Ascending aorta (tissue), 2 donors: ENCODE results near the gene FAIM. TPM values are rescaled to one million over a fixed set of nuclear protein-coding genes. Genes with fewer than 3 reads are reported as not detected.
A peak's percentile ranks its signal among the peaks of the same experiment; 100 is the strongest.
"Not testable (repeated sequence)": the region's sequence is repeated elsewhere in the genome, so short reads cannot be mapped to it uniquely, and the experiment has no call there.

Experiments
- DNase-seq, 2 donors: peaks; one replicate each; pipeline ENCODE4 v3.0.0-alpha.2; 2019; ENCODE audit warnings: low spot score in 2 of 2
- H3K27ac ChIP-seq, 2 donors: fragments of 200-600 bp; sonication (generic); one replicate each; pipeline ENCODE4 v1.5.1; 2016 to 2017; ENCODE audit warnings: mild to moderate bottlenecking in 1 of 2
- H3K27me3 ChIP-seq: fragments of 200-600 bp; sonication (generic); one replicate; pipeline ENCODE4 v1.5.1; 2017
- H3K36me3 ChIP-seq, 2 donors: fragments of 200-600 bp; sonication (generic); one replicate each; pipeline ENCODE4 v1.5.1; 2016
- H3K4me1 ChIP-seq, 2 donors: fragments of 200-600 bp; sonication (generic); one replicate each; pipeline ENCODE4 v1.5.1; 2016 to 2017; ENCODE audit warnings: mild to moderate bottlenecking in 1 of 2
- H3K4me3 ChIP-seq, 2 donors: fragments of 200-600 bp; sonication (generic); one replicate each; pipeline ENCODE4 v1.5.1; 2016 to 2017; ENCODE audit warnings: mild to moderate bottlenecking in 1 of 2
- H3K9me3 ChIP-seq, 2 donors: fragments of 200-600 bp; sonication (generic); one replicate each; pipeline ENCODE4 v1.5.1; 2016
- CTCF ChIP-seq, 3 experiments: fragments of 200-600 bp in 2 of 3; fragments of 450-650 bp in 1 of 3; sonication (generic) in 2 of 3; IDR thresholded peaks; one replicate each; pipeline ENCODE4 v1.5.1; 2016 to 2019; ENCODE audit warnings: antibody characterized with exemption in 3 of 3, mild to moderate bottlenecking in 1 of 3, moderate library complexity in 1 of 3
- intact Hi-C: fragments of 100-400 bp; cut with DNase I; formaldehyde crosslinking; loops from one replicate; pipeline ENCODE4 v1.15.1; 2023
- total RNA-seq: library from RNA; depleted of rRNA; stranded (reverse); fragments of >200 nt; gene quantifications from one replicate; pipeline ENCODE4 v1.1.0, GENCODE V29; 2016

The FAIM gene
- total RNA-seq, 1 donor from 2014 or later, result 13.5 TPM

GRCh38 chr3:138598534-138598933 lies 10.0 kb upstream of the FAIM start:
- no peaks in the 10 kb centered on the region for H3K27me3 ChIP-seq
- TF ChIP-seq CTCF (IDR thresholded peaks at IDR 0.05), result no peak
- H3K4me1 ChIP-seq, result peaks cover 0 to under 1% of the 10 kb centered on the region in 2 donors
- H3K27ac ChIP-seq, result no peak overlapping the region
- intact Hi-C loops, result loop anchor here (10.0 kb wide), 3 partner anchors 96 to 1076 kb away; partner anchors contain the start of genes ESYT3 and NMNAT3
- DNase-seq, result no peak
- H3K36me3 ChIP-seq, result no peaks in the 10 kb centered on the region
- H3K4me3 ChIP-seq, result no peak overlapping the region
- no peaks in the 10 kb centered on the region for H3K9me3 ChIP-seq

- H3K9me3 ChIP-seq, result no peaks in the 10 kb centered on the region
- no peaks in the 10 kb centered on the region for H3K27me3 ChIP-seq
- peak overlapping the region; percentile 50 to 61 for H3K27ac ChIP-seq
- H3K4me3 ChIP-seq, result no peak overlapping the region
- intact Hi-C loops, result no loop called here
- no peak for TF ChIP-seq CTCF (IDR thresholded peaks at IDR 0.05)
- H3K4me1 ChIP-seq, result no peaks in the 10 kb centered on the region
- DNase-seq, result no peak
- H3K36me3 ChIP-seq, result no peaks in the 10 kb centered on the region
Observed at GRCh38 chr3:138600100-138600745, 8.3 kb upstream of the FAIM start.

DNA sequence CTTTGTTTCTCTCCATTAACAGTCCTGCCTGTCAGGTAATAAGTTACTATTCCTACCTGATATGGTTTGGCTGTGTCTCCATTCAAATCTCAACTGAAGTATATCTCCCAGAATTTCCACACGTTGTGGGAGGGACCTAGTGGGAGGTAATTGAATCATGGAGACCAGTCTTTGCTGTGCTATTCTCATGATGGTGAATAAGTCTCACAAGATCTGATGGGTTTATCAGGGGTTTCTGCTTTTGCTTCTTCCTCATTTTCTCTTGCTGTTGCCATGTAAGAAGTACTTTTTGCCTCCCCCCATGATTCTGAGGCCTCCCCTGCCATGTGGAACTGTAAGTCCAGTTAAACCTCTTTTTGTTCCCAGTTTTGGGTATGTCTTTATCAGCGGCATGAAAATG lies 6.9 kb upstream of the FAIM start:
- DNase-seq, H3K9me3 ChIP-seq, H3K27me3 ChIP-seq, intact Hi-C loops, H3K36me3 ChIP-seq, H3K27ac ChIP-seq, H3K4me1 ChIP-seq, H3K4me3 ChIP-seq: not testable (repeated sequence)

DNA sequence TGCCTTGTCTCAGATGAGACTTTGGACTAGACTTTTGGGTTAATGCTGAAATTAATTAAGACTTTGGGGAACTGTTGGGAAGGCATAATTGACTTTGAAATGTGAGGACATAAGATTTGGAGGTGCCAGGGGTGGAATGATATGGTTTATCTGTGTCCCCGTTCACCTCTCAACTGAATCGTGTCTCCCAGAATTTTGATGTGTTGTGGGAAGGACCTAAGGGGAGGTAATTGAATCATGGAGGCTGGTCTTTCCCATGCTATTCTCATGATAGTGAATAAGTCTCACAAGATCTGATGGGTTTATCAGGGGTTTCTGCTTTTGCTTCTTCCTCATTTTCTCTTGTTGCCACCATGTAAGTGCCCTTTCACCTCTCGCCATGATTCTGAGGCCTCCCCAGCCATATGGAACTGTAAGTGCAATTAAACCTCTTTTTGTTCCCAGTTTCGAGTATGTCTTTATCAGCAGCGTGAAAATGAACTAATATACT lies 4.4 kb upstream of the FAIM start:
- intact Hi-C loops, H3K27me3 ChIP-seq, H3K36me3 ChIP-seq, DNase-seq, H3K4me3 ChIP-seq, H3K27ac ChIP-seq, H3K9me3 ChIP-seq, H3K4me1 ChIP-seq: not testable (repeated sequence)

DNA sequence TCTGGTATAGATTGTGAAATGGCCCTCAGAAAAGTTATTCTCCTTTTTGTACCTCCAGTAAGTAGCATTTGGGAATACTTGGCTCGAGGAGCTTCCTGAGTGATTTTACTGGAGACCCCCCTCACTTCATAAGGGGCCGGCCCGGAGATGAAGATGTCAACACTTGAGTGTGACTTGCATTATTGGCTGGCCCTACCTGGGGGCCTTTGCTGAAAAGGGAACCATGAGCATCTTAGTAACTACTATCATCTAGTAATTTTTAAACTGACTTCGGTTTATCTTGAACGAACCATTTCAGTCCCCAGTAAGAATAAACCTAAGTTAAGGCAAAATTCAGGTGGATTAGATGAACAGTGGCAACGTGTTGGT lies 1.3 kb downstream of the FAIM start:
- Histone ChIP-seq H3K36me3 (no peaks in the 10 kb centered on the region), H3K4me1 (peaks cover 3 to 8% of the 10 kb centered on the region in 2 donors), H3K27ac (peak overlapping the region; percentile 97), H3K27me3 (no peaks in the 10 kb centered on the region), H3K9me3 (no peaks in the 10 kb centered on the region), H3K4me3 (peak overlapping the region; percentile 81 to 93)
- intact Hi-C loops, result no loop called here
- no peak for TF ChIP-seq CTCF (IDR thresholded peaks at IDR 0.05)
- no peak for DNase-seq

DNA sequence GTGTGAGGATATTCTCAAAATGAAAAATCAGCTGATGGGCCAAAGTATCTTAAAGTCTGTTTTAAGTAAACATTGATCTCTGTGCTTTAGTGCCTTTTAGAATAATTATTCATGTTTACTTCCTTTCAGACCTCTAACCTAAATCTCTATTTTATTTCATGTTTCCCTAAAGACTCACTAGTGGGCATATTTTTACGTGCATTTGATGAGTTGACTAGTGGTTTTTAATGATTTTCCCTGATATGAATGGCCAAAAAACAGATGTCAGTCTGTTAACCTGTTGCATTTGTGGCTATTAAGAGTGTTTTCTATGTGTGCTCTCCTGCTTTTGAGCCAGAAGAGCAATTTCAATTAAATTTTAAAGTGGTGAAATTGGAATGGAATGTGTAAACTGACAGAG lies 6.9 kb downstream of the FAIM start:
- H3K36me3 ChIP-seq, result no peaks in the 10 kb centered on the region
- H3K27ac ChIP-seq, result no peak overlapping the region
- no peak for DNase-seq
- no peak for TF ChIP-seq CTCF (IDR thresholded peaks at IDR 0.05)
- intact Hi-C loops, result no loop called here
- H3K9me3 ChIP-seq, result no peaks in the 10 kb centered on the region
- H3K27me3 ChIP-seq, result no peaks in the 10 kb centered on the region
- no peaks in the 10 kb centered on the region for H3K4me1 ChIP-seq
- H3K4me3 ChIP-seq, result no peak overlapping the region

- no peak for TF ChIP-seq CTCF (IDR thresholded peaks at IDR 0.05)
- no peaks in the 10 kb centered on the region for H3K36me3 ChIP-seq
- no peaks in the 10 kb centered on the region for H3K27me3 ChIP-seq
- intact Hi-C loops, result no loop called here
- H3K9me3 ChIP-seq, result no peaks in the 10 kb centered on the region
- H3K4me3 ChIP-seq, result no peak overlapping the region
- DNase-seq, result no peak
- no peak overlapping the region for H3K27ac ChIP-seq
- H3K4me1 ChIP-seq, result no peaks in the 10 kb centered on the region
Observed at GRCh38 chr3:138620431-138620830, 11.9 kb downstream of the FAIM start.
